WTC11 (cell line): Measurements from ENCODE around the gene ADCY6. TPM values are rescaled to one million over a fixed set of nuclear protein-coding genes. Genes with fewer than 3 reads are reported as not detected.

Experiments
- ATAC-seq: fragments of 200-7000 bp; cut with Tn5 transposase; 2 replicates; pipeline ENCODE4 v1.10.0; 2021; ENCODE audit warnings: mild to moderate bottlenecking, moderate library complexity
- CTCF ChIA-PET: fragments of 300-600 bp; sonication (Branson Sonifier 250); formaldehyde crosslinking; loops from one replicate; lab custom pipeline; 2021; ENCODE audit warnings: antibody characterized with exemption; lab: Charles Lee
- POLR2A ChIA-PET: fragments of 350-600 bp; sonication (Branson Sonifier 250); formaldehyde crosslinking; loops from one replicate; lab custom pipeline; 2021; ENCODE audit warnings: antibody characterized with exemption; lab: Charles Lee
- DNase-seq: peaks from one replicate; pipeline ENCODE4 v3.0.0; 2021; ENCODE audit warnings: low spot score
- H3K27ac Mint-ChIP-seq: 2 replicates; pipeline ENCODE4 v1.8.0; 2021; ENCODE audit warnings: mixed read lengths
- H3K27me3 Mint-ChIP-seq: 2 replicates; pipeline ENCODE4 v1.8.0; 2021; ENCODE audit warnings: low read depth, mild to moderate bottlenecking, moderate library complexity, mixed read lengths
- H3K36me3 Mint-ChIP-seq: 2 replicates; pipeline ENCODE4 v1.8.0; 2021; ENCODE audit warnings: mixed read lengths
- H3K4me1 Mint-ChIP-seq: 2 replicates; pipeline ENCODE4 v1.8.0; 2022; ENCODE audit warnings: mixed read lengths
- H3K4me3 Mint-ChIP-seq: 2 replicates; pipeline ENCODE4 v1.8.0; 2021; ENCODE audit warnings: mild to moderate bottlenecking, moderate library complexity, mixed read lengths
- H3K9me3 Mint-ChIP-seq: 2 replicates; pipeline ENCODE4 v1.8.0; 2021; ENCODE audit warnings: mixed read lengths
- ATF1 ChIP-seq: sonication (generic); formaldehyde crosslinking; IDR thresholded peaks from 2 replicates; pipeline ENCODE4 v1.8.1; 2023; ENCODE audit warnings: mild to moderate bottlenecking, moderate library complexity, missing genetic modification reagents
- CREB1 ChIP-seq: sonication (generic); formaldehyde crosslinking; IDR thresholded peaks from 2 replicates; pipeline ENCODE4 v1.8.0; 2023; ENCODE audit warnings: mild to moderate bottlenecking, missing genetic modification reagents
- ELF4 ChIP-seq: sonication (generic); formaldehyde crosslinking; IDR thresholded peaks from 2 replicates; pipeline ENCODE4 v1.8.1; 2022; ENCODE audit warnings: low read depth, mild to moderate bottlenecking, moderate library complexity, missing genetic modification reagents
- GTF2I ChIP-seq: fragments of 250-450 bp; sonication (Bioruptor Pico); conservative IDR thresholded peaks from 2 replicates; pipeline ENCODE4 v1.4.0; 2021; ENCODE audit warnings: mild to moderate bottlenecking
- NFATC4 ChIP-seq: fragments of 250-450 bp; sonication (Bioruptor Pico); IDR thresholded peaks from 2 replicates; pipeline ENCODE4 v1.9.0; 2021; ENCODE audit warnings: mild to moderate bottlenecking
- RELA ChIP-seq: sonication (generic); formaldehyde crosslinking; IDR thresholded peaks from 2 replicates; pipeline ENCODE4 v1.8.1; 2022; ENCODE audit warnings: missing genetic modification reagents, mild to moderate bottlenecking, borderline replicate concordance
- RORB ChIP-seq: fragments of 250-450 bp; sonication (Bioruptor Pico); IDR thresholded peaks from 2 replicates; pipeline ENCODE4 v1.9.0; 2021; ENCODE audit warnings: mild to moderate bottlenecking
- SOX15 ChIP-seq: fragments of 250-450 bp; sonication (Bioruptor Pico); IDR thresholded peaks from 2 replicates; pipeline ENCODE4 v1.9.0; 2021; ENCODE audit warnings: mild to moderate bottlenecking
- SP1 ChIP-seq: sonication (generic); formaldehyde crosslinking; conservative IDR thresholded peaks from 2 replicates; pipeline ENCODE4 v1.8.1; 2022; ENCODE audit warnings: missing genetic modification reagents
- TP53 ChIP-seq: sonication (generic); formaldehyde crosslinking; IDR thresholded peaks from 2 replicates; pipeline ENCODE4 v1.8.1; 2023; ENCODE audit warnings: mild to moderate bottlenecking, missing genetic modification reagents
- ZNF219 ChIP-seq: sonication (generic); formaldehyde crosslinking; IDR thresholded peaks from 2 replicates; pipeline ENCODE4 v1.8.0; 2023; ENCODE audit warnings: missing genetic modification reagents, mild to moderate bottlenecking, borderline replicate concordance
- ZNF317 ChIP-seq: sonication (generic); formaldehyde crosslinking; IDR thresholded peaks from 2 replicates; pipeline ENCODE4 v1.8.1; 2023; ENCODE audit warnings: low read depth, mild to moderate bottlenecking, moderate library complexity, missing genetic modification reagents, borderline replicate concordance
- total RNA-seq: library from RNA; stranded (reverse); gene quantifications from 3 replicates; pipeline ENCODE4 v1.2.3, GENCODE V29; 2021
- TF ChIP-seq, protein P1 (sequence below): sonication (generic); formaldehyde crosslinking; IDR thresholded peaks from 2 replicates; pipeline ENCODE4 v1.8.1; 2022; ENCODE audit warnings: mild to moderate bottlenecking, missing genetic modification reagents, moderate library complexity, borderline replicate concordance
- TF ChIP-seq, protein P2 (sequence below): fragments of 250-450 bp; sonication (Bioruptor Pico); IDR thresholded peaks from 2 replicates; pipeline ENCODE4 v1.8.0; 2021; ENCODE audit warnings: mild to moderate bottlenecking
- TF ChIP-seq, protein P3 (sequence below): sonication (generic); formaldehyde crosslinking; IDR thresholded peaks from 2 replicates; pipeline ENCODE4 v1.8.1; 2023; ENCODE audit warnings: mild to moderate bottlenecking, missing genetic modification reagents, moderate library complexity
- TF ChIP-seq, protein P4 (sequence below): sonication (generic); formaldehyde crosslinking; IDR thresholded peaks from 2 replicates; pipeline ENCODE4 v1.8.1; 2022; ENCODE audit warnings: low read depth, missing genetic modification reagents, borderline replicate concordance
- TF ChIP-seq, protein P5 (sequence below): sonication (generic); formaldehyde crosslinking; IDR thresholded peaks from 2 replicates; pipeline ENCODE4 v1.8.1; 2023; ENCODE audit warnings: mild to moderate bottlenecking, missing genetic modification reagents, moderate library complexity
- TF ChIP-seq, protein P6 (sequence below): fragments of 200-600 bp; IDR thresholded peaks from 2 replicates; pipeline ENCODE4 v1.8.0; 2022; ENCODE audit warnings: antibody characterized with exemption
- TF ChIP-seq, protein P7 (sequence below): sonication (generic); formaldehyde crosslinking; IDR thresholded peaks from 2 replicates; pipeline ENCODE4 v1.8.1; 2023; ENCODE audit warnings: mild to moderate bottlenecking, missing genetic modification reagents, borderline replicate concordance
- TF ChIP-seq, protein P8 (sequence below): sonication (generic); formaldehyde crosslinking; IDR thresholded peaks from 2 replicates; pipeline ENCODE4 v1.8.0; 2022; ENCODE audit warnings: mild to moderate bottlenecking, missing genetic modification reagents

Gene ADCY6
- total RNA-seq, 1 experiment from 2014 or later = 12.8 TPM

DNA sequence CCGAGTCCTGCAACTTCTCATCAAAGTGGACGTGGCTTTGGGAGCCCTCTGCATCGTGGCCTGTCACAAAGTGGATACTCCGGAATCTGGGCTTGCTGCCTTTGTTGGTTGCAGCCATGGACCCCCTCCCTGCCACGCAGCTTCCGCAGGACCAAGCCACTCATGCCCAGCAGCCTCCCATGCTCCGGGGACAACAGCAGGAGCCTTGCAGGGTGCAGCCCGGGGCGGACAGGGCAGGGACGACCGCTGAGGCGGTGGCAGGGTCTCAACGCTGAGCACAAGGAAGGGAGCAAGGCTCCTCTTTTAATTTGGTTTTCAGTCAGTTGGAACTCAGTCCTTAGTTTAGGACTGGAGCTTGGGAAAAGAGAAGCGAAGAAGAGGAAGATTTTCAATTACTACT is 12.1 kb upstream of the ADCY6 start:
- POLR2A ChIA-PET = no interaction called here
- Mint-ChIP-seq H3K27ac (no peak overlapping the region), H3K4me1 (peaks cover 2% of the 10 kb centered on the region; the same call in 1 of the 2 replicates), H3K27me3 (peaks cover 4% of the 10 kb centered on the region; the same call in 1 of the 2 replicates), H3K4me3 (no peak overlapping the region), H3K36me3 (no peaks in the 10 kb centered on the region), H3K9me3 (no peaks in the 10 kb centered on the region)
- TF ChIP-seq ZNF219 (CRISPR knock-in tag) (no peak), GTF2I (CRISPR knock-in tag) (no peak), CREB1 (CRISPR knock-in tag) (no peak), NFATC4 (CRISPR knock-in tag) (no peak), TP53 (CRISPR knock-in tag) (no peak), RORB (CRISPR knock-in tag) (no peak), ZNF317 (CRISPR knock-in tag) (no peak), ELF4 (CRISPR knock-in tag) (no peak)
- TF ChIP-seq, protein P1, sequence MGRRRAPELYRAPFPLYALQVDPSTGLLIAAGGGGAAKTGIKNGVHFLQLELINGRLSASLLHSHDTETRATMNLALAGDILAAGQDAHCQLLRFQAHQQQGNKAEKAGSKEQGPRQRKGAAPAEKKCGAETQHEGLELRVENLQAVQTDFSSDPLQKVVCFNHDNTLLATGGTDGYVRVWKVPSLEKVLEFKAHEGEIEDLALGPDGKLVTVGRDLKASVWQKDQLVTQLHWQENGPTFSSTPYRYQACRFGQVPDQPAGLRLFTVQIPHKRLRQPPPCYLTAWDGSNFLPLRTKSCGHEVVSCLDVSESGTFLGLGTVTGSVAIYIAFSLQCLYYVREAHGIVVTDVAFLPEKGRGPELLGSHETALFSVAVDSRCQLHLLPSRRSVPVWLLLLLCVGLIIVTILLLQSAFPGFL (CRISPR knock-in tag) = no peak
- TF ChIP-seq, protein P2, sequence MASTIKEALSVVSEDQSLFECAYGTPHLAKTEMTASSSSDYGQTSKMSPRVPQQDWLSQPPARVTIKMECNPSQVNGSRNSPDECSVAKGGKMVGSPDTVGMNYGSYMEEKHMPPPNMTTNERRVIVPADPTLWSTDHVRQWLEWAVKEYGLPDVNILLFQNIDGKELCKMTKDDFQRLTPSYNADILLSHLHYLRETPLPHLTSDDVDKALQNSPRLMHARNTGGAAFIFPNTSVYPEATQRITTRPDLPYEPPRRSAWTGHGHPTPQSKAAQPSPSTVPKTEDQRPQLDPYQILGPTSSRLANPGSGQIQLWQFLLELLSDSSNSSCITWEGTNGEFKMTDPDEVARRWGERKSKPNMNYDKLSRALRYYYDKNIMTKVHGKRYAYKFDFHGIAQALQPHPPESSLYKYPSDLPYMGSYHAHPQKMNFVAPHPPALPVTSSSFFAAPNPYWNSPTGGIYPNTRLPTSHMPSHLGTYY (CRISPR knock-in tag) = no peak
- TF ChIP-seq, protein P3, sequence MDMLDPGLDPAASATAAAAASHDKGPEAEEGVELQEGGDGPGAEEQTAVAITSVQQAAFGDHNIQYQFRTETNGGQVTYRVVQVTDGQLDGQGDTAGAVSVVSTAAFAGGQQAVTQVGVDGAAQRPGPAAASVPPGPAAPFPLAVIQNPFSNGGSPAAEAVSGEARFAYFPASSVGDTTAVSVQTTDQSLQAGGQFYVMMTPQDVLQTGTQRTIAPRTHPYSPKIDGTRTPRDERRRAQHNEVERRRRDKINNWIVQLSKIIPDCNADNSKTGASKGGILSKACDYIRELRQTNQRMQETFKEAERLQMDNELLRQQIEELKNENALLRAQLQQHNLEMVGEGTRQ (CRISPR knock-in tag) = no peak
- TF ChIP-seq, protein P4, sequence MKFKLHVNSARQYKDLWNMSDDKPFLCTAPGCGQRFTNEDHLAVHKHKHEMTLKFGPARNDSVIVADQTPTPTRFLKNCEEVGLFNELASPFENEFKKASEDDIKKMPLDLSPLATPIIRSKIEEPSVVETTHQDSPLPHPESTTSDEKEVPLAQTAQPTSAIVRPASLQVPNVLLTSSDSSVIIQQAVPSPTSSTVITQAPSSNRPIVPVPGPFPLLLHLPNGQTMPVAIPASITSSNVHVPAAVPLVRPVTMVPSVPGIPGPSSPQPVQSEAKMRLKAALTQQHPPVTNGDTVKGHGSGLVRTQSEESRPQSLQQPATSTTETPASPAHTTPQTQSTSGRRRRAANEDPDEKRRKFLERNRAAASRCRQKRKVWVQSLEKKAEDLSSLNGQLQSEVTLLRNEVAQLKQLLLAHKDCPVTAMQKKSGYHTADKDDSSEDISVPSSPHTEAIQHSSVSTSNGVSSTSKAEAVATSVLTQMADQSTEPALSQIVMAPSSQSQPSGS (CRISPR knock-in tag) = no peak
- TF ChIP-seq, protein P5, sequence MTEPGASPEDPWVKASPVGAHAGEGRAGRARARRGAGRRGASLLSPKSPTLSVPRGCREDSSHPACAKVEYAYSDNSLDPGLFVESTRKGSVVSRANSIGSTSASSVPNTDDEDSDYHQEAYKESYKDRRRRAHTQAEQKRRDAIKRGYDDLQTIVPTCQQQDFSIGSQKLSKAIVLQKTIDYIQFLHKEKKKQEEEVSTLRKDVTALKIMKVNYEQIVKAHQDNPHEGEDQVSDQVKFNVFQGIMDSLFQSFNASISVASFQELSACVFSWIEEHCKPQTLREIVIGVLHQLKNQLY (CRISPR knock-in tag) = no peak
- CTCF ChIA-PET = interaction anchor here (0.6 to 2.2 kb wide), 5 partner anchors 12 to 862 kb away, joined by 3 to 5 read pairs (median 3); no protein-coding TSS in a partner anchor
- DNase-seq = no peak
- no peak for ATAC-seq

DNA sequence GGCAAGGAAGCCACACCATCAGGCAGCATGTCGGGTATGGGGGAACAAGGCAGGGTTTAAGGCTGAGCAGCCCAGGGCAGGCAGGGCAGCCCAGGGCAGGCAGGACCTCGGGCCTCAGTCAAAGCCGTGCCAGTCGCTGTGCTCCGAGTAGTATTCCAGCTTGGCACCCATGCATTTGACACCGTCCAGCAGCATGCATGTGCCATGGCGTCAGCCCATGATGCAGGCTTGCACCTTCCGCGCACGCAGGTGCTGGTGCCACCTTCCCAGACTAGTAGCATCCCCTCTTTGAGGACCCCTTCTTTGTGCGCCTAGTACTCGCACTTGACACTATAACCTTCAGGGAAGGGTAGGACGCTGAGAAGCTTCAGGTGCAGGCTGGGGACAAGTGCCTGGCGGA is 11.6 kb upstream of the ADCY6 start:
- Mint-ChIP-seq H3K27ac (no peak overlapping the region), H3K9me3 (no peaks in the 10 kb centered on the region), H3K4me1 (peaks cover 5% of the 10 kb centered on the region; the same call in 1 of the 2 replicates), H3K4me3 (no peak overlapping the region), H3K27me3 (peaks cover 5% of the 10 kb centered on the region; the same call in 1 of the 2 replicates), H3K36me3 (no peaks in the 10 kb centered on the region)
- no peak for DNase-seq
- ChIA-PET CTCF (interaction anchor here (1.1 to 1.2 kb wide), 2 partner anchors 13 to 47 kb away, joined by 3 read pairs; no protein-coding TSS in a partner anchor), POLR2A (no interaction called here)
- no peak for ATAC-seq
- TF ChIP-seq, protein P5 (CRISPR knock-in tag) = no peak
- TF ChIP-seq SP1 (no peak), SOX15 (CRISPR knock-in tag) (no peak), ATF1 (CRISPR knock-in tag) (no peak), RELA (no peak)
- TF ChIP-seq, protein P6, sequence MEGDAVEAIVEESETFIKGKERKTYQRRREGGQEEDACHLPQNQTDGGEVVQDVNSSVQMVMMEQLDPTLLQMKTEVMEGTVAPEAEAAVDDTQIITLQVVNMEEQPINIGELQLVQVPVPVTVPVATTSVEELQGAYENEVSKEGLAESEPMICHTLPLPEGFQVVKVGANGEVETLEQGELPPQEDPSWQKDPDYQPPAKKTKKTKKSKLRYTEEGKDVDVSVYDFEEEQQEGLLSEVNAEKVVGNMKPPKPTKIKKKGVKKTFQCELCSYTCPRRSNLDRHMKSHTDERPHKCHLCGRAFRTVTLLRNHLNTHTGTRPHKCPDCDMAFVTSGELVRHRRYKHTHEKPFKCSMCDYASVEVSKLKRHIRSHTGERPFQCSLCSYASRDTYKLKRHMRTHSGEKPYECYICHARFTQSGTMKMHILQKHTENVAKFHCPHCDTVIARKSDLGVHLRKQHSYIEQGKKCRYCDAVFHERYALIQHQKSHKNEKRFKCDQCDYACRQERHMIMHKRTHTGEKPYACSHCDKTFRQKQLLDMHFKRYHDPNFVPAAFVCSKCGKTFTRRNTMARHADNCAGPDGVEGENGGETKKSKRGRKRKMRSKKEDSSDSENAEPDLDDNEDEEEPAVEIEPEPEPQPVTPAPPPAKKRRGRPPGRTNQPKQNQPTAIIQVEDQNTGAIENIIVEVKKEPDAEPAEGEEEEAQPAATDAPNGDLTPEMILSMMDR = no peak
- TF ChIP-seq, protein P7, sequence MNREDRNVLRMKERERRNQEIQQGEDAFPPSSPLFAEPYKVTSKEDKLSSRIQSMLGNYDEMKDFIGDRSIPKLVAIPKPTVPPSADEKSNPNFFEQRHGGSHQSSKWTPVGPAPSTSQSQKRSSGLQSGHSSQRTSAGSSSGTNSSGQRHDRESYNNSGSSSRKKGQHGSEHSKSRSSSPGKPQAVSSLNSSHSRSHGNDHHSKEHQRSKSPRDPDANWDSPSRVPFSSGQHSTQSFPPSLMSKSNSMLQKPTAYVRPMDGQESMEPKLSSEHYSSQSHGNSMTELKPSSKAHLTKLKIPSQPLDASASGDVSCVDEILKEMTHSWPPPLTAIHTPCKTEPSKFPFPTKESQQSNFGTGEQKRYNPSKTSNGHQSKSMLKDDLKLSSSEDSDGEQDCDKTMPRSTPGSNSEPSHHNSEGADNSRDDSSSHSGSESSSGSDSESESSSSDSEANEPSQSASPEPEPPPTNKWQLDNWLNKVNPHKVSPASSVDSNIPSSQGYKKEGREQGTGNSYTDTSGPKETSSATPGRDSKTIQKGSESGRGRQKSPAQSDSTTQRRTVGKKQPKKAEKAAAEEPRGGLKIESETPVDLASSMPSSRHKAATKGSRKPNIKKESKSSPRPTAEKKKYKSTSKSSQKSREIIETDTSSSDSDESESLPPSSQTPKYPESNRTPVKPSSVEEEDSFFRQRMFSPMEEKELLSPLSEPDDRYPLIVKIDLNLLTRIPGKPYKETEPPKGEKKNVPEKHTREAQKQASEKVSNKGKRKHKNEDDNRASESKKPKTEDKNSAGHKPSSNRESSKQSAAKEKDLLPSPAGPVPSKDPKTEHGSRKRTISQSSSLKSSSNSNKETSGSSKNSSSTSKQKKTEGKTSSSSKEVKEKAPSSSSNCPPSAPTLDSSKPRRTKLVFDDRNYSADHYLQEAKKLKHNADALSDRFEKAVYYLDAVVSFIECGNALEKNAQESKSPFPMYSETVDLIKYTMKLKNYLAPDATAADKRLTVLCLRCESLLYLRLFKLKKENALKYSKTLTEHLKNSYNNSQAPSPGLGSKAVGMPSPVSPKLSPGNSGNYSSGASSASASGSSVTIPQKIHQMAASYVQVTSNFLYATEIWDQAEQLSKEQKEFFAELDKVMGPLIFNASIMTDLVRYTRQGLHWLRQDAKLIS (CRISPR knock-in tag) = no peak
- TF ChIP-seq, protein P8, sequence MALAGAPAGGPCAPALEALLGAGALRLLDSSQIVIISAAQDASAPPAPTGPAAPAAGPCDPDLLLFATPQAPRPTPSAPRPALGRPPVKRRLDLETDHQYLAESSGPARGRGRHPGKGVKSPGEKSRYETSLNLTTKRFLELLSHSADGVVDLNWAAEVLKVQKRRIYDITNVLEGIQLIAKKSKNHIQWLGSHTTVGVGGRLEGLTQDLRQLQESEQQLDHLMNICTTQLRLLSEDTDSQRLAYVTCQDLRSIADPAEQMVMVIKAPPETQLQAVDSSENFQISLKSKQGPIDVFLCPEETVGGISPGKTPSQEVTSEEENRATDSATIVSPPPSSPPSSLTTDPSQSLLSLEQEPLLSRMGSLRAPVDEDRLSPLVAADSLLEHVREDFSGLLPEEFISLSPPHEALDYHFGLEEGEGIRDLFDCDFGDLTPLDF (CRISPR knock-in tag) = no peak
